Central memory CD8-positive, alpha-beta T cell (primary cell): ENCODE data around the gene TBL2.
"Not testable (repeated sequence)": the region's sequence is repeated elsewhere in the genome, so short reads cannot be mapped to it uniquely, and the experiment has no call there.

Source experiments
- ATAC-seq: fragments of 150-1000 bp; cut with Tn5 transposase; replicated peaks from 2 replicates; pipeline ENCODE4 v1.10.0; 2022; ENCODE audit warnings: mild to moderate bottlenecking, moderate FRiP score, moderate number of reproducible peaks; ENCODE audit not compliant: poor library complexity, severe bottlenecking; ENCODE audit errors: extremely low read depth
- DNase-seq, 2 donors: peaks; one replicate each; pipeline ENCODE4 v3.0.0; 2021; ENCODE audit warnings: low spot score in 2 of 2
- H3K27ac Mint-ChIP-seq: one replicate; pipeline ENCODE4 v1.8.0; 2022; ENCODE audit warnings: low read depth, mild to moderate bottlenecking, moderate library complexity, mixed read lengths
- H3K27me3 Mint-ChIP-seq: one replicate; pipeline ENCODE4 v1.8.0; 2022; ENCODE audit warnings: mixed read lengths
- H3K36me3 Mint-ChIP-seq: one replicate; pipeline ENCODE4 v1.8.0; 2022; ENCODE audit warnings: mild to moderate bottlenecking, moderate library complexity, mixed read lengths; ENCODE audit not compliant: insufficient read depth
- H3K4me1 Mint-ChIP-seq: one replicate; pipeline ENCODE4 v1.8.0; 2022; ENCODE audit warnings: mixed read lengths
- H3K4me3 Mint-ChIP-seq: one replicate; pipeline ENCODE4 v1.8.0; 2022; ENCODE audit warnings: mild to moderate bottlenecking, moderate library complexity, mixed read lengths
- H3K9me3 Mint-ChIP-seq: one replicate; pipeline ENCODE4 v1.8.0; 2022; ENCODE audit warnings: mixed read lengths

TBL2 gene

DNA sequence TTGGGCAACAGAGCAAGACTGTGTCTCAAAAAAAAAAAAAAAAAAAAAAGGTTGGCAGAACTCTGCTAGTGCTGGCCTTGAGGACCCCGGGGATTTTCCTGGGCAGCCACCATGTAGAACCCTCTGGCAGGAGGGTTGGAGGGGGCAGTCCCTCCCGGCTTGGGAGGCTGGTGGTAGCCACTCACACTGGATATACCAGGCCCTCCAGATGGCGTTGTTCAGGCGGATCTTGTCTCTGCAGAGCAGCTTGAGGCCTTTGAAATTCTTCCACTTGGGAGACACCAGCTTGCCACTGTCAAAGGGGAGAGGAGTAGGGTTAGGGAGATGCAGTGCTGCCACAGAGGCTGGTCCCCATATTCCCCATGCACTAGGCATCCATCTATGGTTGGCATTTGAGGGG lies 37.5 kb upstream of the TBL2 start:
- no peak for ATAC-seq
- no peaks in the 10 kb centered on the region for H3K9me3 Mint-ChIP-seq
- H3K27ac Mint-ChIP-seq = no peak overlapping the region
- no peaks in the 10 kb centered on the region for H3K4me1 Mint-ChIP-seq
- no peak for DNase-seq
- peaks cover 39% of the 10 kb centered on the region for H3K27me3 Mint-ChIP-seq
- H3K36me3 Mint-ChIP-seq = peaks cover 1% of the 10 kb centered on the region
- H3K4me3 Mint-ChIP-seq = no peak overlapping the region

GRCh38 chr7:73614937-73615336 lies 36.6 kb upstream of the TBL2 start:
- not testable (repeated sequence) for H3K4me1 Mint-ChIP-seq, H3K4me3 Mint-ChIP-seq, H3K9me3 Mint-ChIP-seq, H3K27ac Mint-ChIP-seq, H3K36me3 Mint-ChIP-seq, ATAC-seq, DNase-seq
- H3K27me3 Mint-ChIP-seq = peaks cover 48% of the 10 kb centered on the region

DNA sequence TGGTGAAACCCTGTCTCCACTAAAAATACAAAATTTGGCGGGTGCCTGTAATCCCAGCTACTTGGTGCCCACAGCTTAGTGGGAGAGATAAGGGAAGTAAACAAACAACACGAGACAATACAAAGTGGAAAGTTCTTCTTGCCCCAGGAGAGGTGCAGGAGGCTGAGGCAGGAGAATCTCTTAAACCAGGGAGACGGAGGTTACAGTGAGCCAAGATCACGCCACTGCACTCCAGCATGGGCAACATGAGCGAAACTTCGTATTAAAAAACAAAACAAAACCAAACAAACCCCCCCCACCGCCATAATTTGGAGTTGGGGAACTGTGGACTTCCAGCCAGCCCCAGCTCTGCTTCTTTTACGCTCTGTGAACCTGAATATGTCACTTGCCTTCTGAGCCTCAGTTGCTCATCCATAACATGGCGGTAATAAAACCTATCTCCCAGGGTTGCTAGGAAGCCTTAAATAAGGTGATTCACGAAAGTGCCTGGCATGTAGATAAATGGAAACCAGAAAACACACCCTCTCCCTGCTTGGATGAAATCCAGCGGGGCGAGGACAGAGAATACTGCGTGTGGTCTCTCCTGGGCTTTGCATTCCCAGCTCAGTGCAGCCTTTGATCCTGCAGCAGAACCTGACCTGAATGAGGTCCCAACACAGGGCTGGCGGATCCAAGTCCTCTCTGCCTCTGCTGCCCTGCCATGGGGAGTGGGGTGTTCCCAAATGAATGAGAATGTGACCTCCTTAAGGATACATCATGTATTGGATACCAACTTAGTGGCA lies 35.8 kb upstream of the TBL2 start:
- Mint-ChIP-seq H3K27ac (no peak overlapping the region), H3K9me3 (no peaks in the 10 kb centered on the region), H3K4me1 (no peaks in the 10 kb centered on the region), H3K27me3 (peaks cover 53% of the 10 kb centered on the region), H3K4me3 (no peak overlapping the region), H3K36me3 (peaks cover 1% of the 10 kb centered on the region)
- ATAC-seq (no peak), DNase-seq (no peak)

DNA sequence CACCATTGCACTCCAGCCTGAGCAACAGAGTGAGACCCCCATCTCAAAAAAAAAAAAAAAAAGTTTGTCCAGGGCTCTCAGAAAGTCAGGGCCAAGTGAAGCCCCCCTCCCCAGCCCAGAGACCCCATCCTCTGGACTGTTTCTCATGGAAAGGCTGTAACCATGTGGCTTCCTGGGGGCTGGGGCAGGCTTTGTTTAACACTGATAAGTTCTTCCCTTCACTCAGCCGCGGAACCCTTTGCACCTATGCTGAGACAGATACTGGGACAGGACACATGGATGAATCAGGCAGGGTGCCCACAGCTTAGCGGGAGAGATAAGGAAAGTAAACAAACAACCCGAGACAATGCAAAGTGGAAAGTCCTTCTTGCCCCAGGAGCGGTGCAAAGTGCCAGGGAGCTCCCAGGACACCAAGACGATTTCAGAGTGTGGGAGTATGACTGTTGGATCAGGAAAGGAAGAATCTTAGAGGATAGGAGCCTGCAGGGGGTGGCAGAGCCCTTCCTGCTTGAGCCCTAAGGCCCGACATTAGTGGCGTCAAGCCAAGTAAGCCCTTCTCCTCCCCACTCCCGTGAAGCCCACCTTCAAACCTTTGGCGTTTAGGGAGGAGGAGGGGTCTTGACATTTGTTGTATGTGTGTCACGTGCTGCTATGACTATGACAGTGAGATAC lies 34.4 kb upstream of the TBL2 start:
- DNase-seq (no peak), ATAC-seq (no peak)
- Mint-ChIP-seq H3K36me3 (no peaks in the 10 kb centered on the region), H3K4me1 (no peaks in the 10 kb centered on the region), H3K4me3 (no peak overlapping the region), H3K9me3 (no peaks in the 10 kb centered on the region), H3K27ac (no peak overlapping the region), H3K27me3 (peaks cover 53% of the 10 kb centered on the region)

GRCh38 chr7:73611017-73611555 lies 32.7 kb upstream of the TBL2 start:
- peaks cover 5% of the 10 kb centered on the region for H3K4me1 Mint-ChIP-seq
- H3K36me3 Mint-ChIP-seq = no peaks in the 10 kb centered on the region
- DNase-seq (no peak), ATAC-seq (no peak)
- H3K9me3 Mint-ChIP-seq = no peaks in the 10 kb centered on the region
- H3K27me3 Mint-ChIP-seq = peaks cover 62% of the 10 kb centered on the region
- H3K27ac Mint-ChIP-seq = no peak overlapping the region
- H3K4me3 Mint-ChIP-seq = no peak overlapping the region

DNA sequence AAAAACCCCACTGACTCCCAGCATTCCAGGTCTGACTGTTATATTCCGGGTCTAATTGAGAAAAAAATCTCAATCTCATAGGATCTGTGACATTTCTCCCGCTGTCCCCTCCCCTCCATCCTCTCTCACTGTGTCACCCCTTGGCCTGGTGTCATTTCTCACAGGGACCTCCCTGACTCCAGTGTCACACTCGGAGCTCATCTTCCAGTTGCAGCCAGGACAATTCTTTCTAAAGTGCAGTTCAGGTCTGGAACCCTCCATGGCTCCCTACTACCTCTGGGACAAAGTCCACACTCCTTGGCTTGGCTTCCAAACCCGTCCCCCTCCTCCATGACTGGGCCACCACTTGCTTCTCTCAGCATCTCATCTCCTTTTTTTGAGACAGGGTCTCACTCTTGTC lies 31.7 kb upstream of the TBL2 start:
- H3K9me3 Mint-ChIP-seq = no peaks in the 10 kb centered on the region
- DNase-seq (no peak), ATAC-seq (no peak)
- H3K27me3 Mint-ChIP-seq = peaks cover 62% of the 10 kb centered on the region
- peaks cover 5% of the 10 kb centered on the region for H3K4me1 Mint-ChIP-seq
- no peaks in the 10 kb centered on the region for H3K36me3 Mint-ChIP-seq
- no peak overlapping the region for H3K27ac Mint-ChIP-seq
- H3K4me3 Mint-ChIP-seq = no peak overlapping the region

DNA sequence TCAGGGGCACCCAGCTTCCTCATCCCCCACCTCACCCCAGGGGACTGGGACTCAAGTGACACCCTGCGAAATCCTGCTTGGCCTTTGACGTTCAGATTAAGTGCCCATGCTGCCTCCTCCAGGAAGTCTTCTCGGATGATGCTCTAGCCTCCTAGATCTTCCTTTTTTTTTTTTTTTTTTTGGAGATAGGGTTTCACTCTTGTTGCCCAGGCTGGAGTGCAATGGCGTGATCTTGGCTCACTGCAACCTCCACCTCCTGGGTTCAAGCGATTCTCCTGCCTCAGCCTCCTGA lies 29.3 kb upstream of the TBL2 start:
- not testable (repeated sequence) for H3K9me3 Mint-ChIP-seq, ATAC-seq, H3K4me1 Mint-ChIP-seq, DNase-seq, H3K4me3 Mint-ChIP-seq, H3K36me3 Mint-ChIP-seq, H3K27ac Mint-ChIP-seq
- peaks cover 48% of the 10 kb centered on the region for H3K27me3 Mint-ChIP-seq

DNA sequence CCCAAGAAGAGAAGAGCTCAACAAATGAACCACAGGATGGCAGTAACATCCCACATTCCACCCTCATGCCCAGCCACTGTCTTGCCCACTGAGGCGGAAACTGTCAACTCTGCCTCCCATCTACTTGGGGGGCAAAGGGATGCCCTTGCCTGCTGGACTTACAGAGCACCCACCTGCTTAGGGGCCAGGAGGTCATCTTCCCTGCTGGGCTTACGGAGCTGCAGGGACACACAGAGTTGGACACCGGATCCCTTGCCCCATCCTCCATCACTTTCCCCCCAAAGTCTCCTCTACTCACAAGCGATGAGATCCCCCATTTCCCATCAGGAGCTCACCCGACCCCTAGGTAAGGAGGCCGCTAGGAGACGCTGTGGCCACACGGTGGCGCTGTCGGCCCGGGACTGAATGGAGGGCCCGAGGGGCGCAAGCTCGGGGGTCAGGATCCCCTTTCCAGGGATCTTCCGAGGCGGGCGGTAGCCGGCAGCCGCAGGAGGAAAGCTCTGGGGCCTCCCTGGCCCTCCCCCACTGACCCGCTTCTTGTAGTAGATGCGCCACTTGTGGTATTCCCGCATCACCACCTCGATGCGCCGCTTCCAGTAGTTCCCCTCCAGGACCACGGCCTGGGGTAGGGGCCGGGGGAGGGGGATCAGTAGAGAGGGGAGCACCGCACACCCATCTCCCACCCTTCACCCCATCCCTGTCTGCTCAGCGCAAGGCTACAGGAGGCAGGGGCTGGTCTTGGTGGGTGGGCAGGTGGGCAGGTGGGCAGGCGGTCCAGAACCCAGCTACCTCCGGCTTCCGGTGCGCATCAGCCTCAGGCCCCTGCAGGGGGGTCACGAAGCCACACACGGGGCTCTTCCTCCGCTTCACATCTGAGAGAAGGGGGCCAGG lies 28.7 kb upstream of the TBL2 start:
- Mint-ChIP-seq H3K27me3 (peaks cover 43% of the 10 kb centered on the region), H3K9me3 (no peaks in the 10 kb centered on the region), H3K4me1 (peaks cover 5% of the 10 kb centered on the region), H3K4me3 (no peak overlapping the region), H3K27ac (no peak overlapping the region), H3K36me3 (peaks cover 2% of the 10 kb centered on the region)
- ATAC-seq (peak; percentile 62), DNase-seq (peak; percentile 37 to 56)

GRCh38 chr7:73605601-73606220 lies 27.3 kb upstream of the TBL2 start:
- Mint-ChIP-seq H3K4me1 (peaks cover 5% of the 10 kb centered on the region), H3K27me3 (peaks cover 33% of the 10 kb centered on the region), H3K9me3 (no peaks in the 10 kb centered on the region), H3K4me3 (no peak overlapping the region), H3K36me3 (peaks cover 2% of the 10 kb centered on the region), H3K27ac (no peak overlapping the region)
- ATAC-seq = no peak
- no peak for DNase-seq

DNA sequence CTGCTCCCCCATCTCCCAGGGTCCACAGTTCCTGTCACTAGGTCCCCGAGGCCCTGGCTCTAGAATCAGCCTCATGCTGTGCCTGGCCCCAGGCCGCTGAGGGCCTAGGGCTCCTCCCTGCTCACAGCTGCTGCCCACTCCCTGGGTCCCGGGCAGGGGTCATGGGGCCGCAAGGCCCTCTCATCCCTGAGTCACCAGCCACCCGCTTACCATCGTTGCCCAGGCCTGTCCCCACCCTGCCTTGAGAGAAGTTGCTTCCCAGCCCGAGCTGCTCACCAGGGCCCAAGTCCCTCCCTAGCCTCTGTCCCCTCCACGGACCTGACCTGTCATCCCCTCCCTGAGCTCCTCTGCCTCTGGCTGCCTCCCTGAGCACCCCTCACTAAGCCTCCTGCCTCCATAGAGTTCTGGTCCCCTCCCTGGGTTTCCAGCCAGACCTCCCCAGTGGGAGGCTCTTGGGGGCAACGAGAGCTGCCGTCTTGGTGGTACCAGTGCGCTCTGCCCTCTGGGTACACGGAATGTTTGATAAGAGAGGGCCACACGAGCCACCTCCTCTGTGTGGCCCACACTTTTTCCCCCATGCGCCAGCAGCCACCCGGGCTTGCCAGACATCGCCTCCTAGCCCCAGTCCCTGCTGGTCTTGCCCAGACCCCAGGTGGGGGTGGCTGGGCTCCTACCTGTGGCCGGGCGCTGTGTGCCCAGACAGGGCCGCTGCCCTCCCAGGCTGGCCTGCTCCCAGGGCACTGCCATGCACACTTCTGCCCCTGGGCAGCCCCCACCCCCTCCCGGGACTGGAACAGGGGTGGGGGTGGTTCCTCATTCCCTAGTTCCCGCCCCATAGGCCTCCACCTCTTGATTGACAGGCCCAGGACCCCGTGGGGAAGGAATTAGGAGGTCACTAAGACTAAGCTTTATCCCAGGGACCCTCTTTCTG lies 24.6 kb upstream of the TBL2 start:
- no peaks in the 10 kb centered on the region for H3K9me3 Mint-ChIP-seq
- peaks cover 2% of the 10 kb centered on the region for H3K36me3 Mint-ChIP-seq
- peaks cover 38% of the 10 kb centered on the region for H3K27me3 Mint-ChIP-seq
- no peak overlapping the region for H3K4me3 Mint-ChIP-seq
- ATAC-seq (no peak), DNase-seq (no peak)
- peaks cover 5% of the 10 kb centered on the region for H3K4me1 Mint-ChIP-seq
- H3K27ac Mint-ChIP-seq = no peak overlapping the region

DNA sequence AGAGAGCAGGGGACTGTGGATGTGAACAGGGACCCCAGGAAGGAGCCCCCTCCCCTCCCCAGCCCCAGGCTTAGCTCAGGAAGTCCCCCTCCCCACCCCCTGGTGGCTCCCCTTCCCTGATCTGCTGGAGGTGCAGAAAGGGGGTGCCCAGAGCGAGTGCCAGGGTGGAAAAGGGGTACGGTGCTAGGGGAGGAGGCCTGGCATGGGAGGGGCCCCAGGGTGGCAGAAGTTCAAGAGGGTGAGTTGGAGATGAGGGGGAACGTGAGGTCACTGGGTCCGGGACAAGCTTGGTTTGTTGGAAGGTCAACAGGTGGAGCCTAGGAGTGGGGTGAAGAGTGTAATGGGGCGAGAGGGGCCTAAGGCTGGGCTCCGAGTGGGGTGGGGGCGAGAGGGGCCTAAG lies 21.5 kb upstream of the TBL2 start:
- H3K27ac Mint-ChIP-seq = no peak overlapping the region
- H3K27me3 Mint-ChIP-seq = peaks cover 34% of the 10 kb centered on the region

More for the DNA sequence above, 21.5 kb upstream of the TBL2 start:
- no peak for ATAC-seq
- no peaks in the 10 kb centered on the region for H3K4me1 Mint-ChIP-seq
- no peaks in the 10 kb centered on the region for H3K9me3 Mint-ChIP-seq
- peaks cover 2% of the 10 kb centered on the region for H3K36me3 Mint-ChIP-seq
- H3K4me3 Mint-ChIP-seq = no peak overlapping the region
- no peak for DNase-seq
